Adrenal gland (tissue), 5 donors: ENCODE results near the gene GUK1.

Experiments used
- POLR2A ChIP-seq, 2 donors: fragments of 450-650 bp; IDR thresholded peaks; one replicate each; pipeline ENCODE4 v1.6.1; 2017; ENCODE audit warnings: antibody characterized with exemption in 2 of 2, mild to moderate bottlenecking in 2 of 2, moderate library complexity in 1 of 2
- TF ChIP-seq, protein P1 (sequence below), 6 experiments: fragments of 450-650 bp in 4 of 6; fragments of 200-600 bp in 2 of 6; sonication (generic) in 1 of 6; IDR thresholded peaks; 1 replicate in 5 of 6; 2 replicates in 1 of 6; pipeline versions ENCODE4 v1.5.1 to v1.8.0; 2016 to 2021; ENCODE audit warnings: antibody characterized with exemption in 6 of 6, mild to moderate bottlenecking in 2 of 6, moderate library complexity in 1 of 6
- donor health status: DM: no; HTN: no; CAD: no.

DNA sequence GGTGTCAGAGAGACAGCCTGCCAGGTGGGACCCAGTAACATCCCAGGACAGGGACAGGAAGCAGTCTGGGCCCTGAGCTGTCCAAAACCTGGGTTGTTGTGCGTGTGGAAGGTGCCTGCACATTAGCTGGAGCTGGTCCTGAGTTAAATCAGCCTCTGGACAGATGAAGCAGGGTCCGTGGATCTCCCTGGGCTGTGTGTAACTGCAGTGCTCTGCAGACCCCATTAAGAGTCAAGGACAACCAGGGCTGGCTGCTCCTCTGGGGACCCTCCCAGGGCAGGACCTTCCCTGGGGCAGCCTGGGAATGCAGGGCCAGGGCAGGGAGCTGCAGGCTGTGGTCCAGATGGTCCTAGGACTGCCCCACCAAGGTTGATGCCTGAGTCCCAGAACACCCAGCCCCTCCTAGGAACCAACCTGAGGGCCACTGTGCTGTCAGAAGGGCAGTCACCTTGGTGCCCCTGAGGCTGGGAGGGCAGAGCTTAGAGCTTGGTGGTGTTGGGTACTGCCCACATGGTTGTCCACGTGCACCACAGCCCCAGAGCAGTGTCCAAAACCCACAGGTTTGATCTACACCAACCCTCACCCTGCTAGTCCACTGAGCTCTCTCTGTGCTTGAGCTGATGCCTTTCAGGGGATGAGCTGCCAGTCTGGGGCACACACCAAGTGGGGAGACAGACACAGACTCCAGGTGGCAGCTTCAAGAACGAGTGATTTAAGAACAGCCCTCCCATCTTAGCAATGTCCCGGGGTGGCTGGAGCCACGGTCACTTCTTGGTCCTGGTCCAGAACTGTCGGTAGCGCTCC lies 33.9 kb upstream of the GUK1 start:
- TF ChIP-seq, protein P1, sequence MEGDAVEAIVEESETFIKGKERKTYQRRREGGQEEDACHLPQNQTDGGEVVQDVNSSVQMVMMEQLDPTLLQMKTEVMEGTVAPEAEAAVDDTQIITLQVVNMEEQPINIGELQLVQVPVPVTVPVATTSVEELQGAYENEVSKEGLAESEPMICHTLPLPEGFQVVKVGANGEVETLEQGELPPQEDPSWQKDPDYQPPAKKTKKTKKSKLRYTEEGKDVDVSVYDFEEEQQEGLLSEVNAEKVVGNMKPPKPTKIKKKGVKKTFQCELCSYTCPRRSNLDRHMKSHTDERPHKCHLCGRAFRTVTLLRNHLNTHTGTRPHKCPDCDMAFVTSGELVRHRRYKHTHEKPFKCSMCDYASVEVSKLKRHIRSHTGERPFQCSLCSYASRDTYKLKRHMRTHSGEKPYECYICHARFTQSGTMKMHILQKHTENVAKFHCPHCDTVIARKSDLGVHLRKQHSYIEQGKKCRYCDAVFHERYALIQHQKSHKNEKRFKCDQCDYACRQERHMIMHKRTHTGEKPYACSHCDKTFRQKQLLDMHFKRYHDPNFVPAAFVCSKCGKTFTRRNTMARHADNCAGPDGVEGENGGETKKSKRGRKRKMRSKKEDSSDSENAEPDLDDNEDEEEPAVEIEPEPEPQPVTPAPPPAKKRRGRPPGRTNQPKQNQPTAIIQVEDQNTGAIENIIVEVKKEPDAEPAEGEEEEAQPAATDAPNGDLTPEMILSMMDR (IDR thresholded peaks at IDR 0.05), result no peak
- TF ChIP-seq POLR2A (IDR thresholded peaks at IDR 0.05), result no peak
